Left ventricle myocardium superior (tissue), 1 donor: ENCODE measurements around the gene EFNB2. TPM values are rescaled to one million over a fixed set of nuclear protein-coding genes. Genes with fewer than 3 reads are reported as not detected.
A peak's percentile ranks its signal among the peaks of the same experiment; 100 is the strongest.

Experiments
- ATAC-seq: fragments of 200-7000 bp; cut with Tn5 transposase; one replicate; pipeline ENCODE4 v1.9.1; 2020; ENCODE audit warnings: mild to moderate bottlenecking, moderate library complexity
- DNase-seq: peaks from one replicate; pipeline ENCODE4 v3.0.0-alpha.2; 2020
- intact Hi-C: fragments of 100-400 bp; cut with micrococcal nuclease; formaldehyde crosslinking; loops from one replicate; pipeline ENCODE4 v1.11.0; 2022
- total RNA-seq: library from RNA; stranded (reverse); fragmentation: NEBNext Ultra II Directional; extraction: Animal tissue kit (Norgen Biotek cat#: 25700); gene quantifications from one replicate; pipeline ENCODE4 v1.2.1, GENCODE V29; 2021
- donor health status: DM: no; HTN: yes; CAD: no; lungs with severe emphysema.

The EFNB2 gene
- total RNA-seq, 1 donor from 2014 or later = 9.2 TPM

- intact Hi-C loops = no loop called here
- no peak for DNase-seq
- no peak for ATAC-seq
Measured at GRCh38 chr13:106491463-106491862, 44.0 kb downstream of the EFNB2 start.

- ATAC-seq = no peak
- no peak for DNase-seq
Measured at GRCh38 chr13:106490569-106491321, 44.7 kb downstream of the EFNB2 start.

GRCh38 chr13:106489849-106490568, 45.5 kb downstream of the EFNB2 start:
- intact Hi-C loops = no loop called here
- no peak for DNase-seq
- no peak for ATAC-seq

More at GRCh38 chr13:106490569-106491321, 44.7 kb downstream of the EFNB2 start:
- intact Hi-C loops = no loop called here

DNA sequence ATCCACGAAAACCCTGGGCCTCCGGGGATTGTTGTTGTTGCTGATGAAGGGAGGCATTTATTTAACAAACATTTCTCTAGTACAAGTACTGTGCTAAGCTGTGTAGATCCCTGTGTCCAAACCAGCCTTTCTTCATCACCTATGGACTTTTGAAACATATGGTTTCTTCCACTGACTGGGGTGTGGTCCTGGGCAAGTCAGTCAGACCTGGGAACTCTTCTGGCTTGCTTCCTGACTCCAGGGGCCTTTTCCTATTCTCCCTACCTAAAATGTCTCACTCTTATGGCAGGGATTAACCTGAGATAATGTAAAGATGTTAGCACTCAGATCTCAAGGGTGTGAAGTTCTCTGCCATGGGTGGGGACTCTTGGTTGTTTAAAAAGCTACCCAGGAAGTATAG, 46.8 kb downstream of the EFNB2 start:
- ATAC-seq = no peak
- intact Hi-C loops = no loop called here
- DNase-seq = no peak

GRCh38 chr13:106488076-106488475, 47.4 kb downstream of the EFNB2 start:
- ATAC-seq (peak; percentile 49), DNase-seq (no peak)
- intact Hi-C loops = no loop called here

DNA sequence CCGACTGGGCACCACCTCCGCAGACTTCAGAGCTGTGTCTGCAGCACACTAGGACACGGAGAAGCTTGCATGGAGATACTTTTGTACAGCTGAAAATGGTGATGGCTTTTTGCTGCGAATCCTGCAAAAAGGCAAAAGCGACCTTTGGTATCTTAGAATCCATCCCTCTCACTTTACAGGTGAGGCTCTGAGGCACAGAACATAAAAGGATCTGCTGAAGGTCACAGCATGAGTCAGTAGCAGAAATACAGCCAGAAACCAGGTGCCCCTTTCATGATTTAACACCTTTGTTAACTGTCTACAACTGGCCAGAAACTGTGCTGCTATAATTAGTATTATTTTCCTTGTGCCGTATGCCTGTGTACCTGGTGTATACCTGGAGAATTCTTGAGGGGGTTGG, 48.3 kb downstream of the EFNB2 start:
- intact Hi-C loops = no loop called here
- DNase-seq (no peak), ATAC-seq (no peak)

DNA sequence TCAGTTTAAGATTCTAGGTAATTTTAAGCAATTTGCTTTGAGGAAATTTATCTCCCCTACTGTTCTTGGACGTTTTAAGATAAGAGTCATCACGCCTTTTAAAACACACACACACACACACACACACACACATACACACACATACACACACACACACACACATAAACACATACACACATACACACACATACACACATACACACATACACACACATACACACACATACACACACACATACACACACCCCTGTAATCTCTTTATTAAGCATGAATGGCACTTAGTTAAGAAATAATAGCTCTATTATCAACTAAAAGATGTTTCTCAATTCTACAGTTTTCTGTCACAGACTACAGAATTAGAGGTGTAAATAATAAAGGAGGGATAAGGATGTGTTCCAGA, 49.2 kb downstream of the EFNB2 start:
- ATAC-seq (no peak), DNase-seq (no peak)
- intact Hi-C loops = no loop called here

DNA sequence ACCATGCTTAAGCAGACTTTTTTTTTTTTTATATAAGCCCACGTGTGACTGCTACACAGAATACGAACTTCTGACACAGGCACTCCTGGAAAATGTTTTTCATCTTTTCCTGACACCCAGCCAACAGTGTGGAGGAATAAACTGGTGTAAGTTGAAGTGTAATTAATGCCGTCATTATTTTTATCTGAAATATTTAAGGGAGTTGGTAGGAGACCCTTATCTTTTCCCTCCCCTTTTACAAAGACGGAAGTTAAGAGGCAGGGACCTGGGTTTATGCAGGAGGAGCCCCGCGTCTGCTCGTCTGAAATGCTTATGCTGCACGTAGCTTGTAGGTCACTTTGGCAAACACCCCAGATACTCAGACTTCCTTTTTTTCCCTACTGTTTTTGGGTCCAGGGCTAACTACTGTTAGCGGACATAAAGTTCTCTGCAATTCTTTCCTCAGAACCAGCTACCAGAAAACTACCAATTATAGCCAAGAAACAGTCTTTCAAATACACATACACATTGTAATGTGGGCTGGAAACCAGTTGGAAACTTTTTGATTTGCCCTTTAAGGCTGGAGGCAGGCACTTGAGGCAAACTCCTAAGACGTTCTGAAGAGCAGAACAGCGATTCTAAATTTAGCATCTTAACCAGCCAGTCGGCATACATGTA, 50.8 kb downstream of the EFNB2 start:
- intact Hi-C loops = no loop called here
- peak; percentile 43 for ATAC-seq
- DNase-seq = no peak

GRCh38 chr13:106484084-106484483, 51.4 kb downstream of the EFNB2 start:
- intact Hi-C loops = no loop called here
- ATAC-seq = no peak
- DNase-seq = no peak

DNA sequence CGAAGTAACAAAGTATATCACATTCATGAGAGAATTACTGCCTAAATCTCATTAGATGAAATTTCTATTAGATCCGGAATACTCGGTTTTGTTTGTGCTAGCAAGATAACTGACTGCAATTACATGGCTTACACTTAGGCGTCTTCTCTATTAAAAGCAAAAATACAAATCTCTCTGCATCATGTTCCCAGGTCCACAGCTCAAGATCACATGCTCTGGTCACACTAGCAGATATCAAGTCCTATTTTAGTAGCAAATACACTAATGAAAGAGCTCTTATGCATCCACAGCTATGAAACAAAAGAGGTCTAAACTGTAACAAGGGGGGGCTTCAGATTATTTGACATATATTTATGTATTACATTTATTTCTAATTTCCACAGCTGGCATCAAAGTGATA, 53.5 kb downstream of the EFNB2 start:
- DNase-seq (no peak), ATAC-seq (peak; percentile 84)
- intact Hi-C loops = no loop called here

DNA sequence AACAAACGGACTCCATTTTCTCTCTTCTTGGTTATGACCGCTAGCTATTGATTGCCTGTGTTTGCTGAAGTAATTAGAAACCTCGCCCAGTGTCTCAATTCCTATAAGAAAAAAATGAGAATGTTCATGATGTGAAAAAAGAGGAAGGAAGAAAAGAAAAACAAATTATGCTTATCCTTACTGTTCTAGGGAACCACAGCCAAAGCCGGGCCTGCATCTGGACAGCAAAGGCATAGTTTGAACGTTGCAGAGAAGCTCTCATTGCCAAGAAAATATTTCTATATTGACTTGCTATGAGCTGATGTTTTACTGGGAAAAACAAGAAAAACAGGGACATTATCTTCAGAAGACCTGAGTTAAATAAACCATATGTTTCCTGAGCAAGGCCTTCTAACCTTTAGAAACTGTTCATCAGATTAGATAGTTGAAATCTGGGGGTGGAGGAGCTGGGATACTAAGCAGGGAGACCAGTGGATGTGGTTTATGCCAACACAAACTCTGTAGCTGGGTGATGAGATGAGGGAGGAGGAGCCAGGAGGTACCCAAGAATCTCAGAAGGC, 55.0 kb downstream of the EFNB2 start:
- no peak for ATAC-seq
- DNase-seq = no peak
- intact Hi-C loops = no loop called here

GRCh38 chr13:106479929-106480328, 55.5 kb downstream of the EFNB2 start:
- intact Hi-C loops = no loop called here
- DNase-seq (no peak), ATAC-seq (no peak)

DNA sequence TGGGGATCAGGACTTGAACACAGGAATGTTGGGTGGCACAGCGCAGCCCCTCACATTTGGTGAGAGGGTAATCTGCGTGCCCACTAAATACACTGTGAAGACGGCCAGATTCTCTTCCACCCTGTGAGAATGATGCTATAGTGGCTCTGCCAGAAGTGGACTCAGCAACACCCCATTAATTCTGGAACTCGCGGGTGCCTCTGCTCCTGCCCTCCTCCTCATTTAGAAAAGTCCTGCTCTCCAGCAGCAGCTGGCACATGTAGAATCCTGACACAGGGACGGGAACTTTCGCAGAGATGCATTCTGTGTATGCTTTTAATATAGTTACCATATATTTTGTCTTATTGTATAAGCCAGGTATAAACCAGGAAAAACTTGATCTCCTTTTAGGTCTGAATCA, 57.3 kb downstream of the EFNB2 start:
- no peak for ATAC-seq
- DNase-seq = no peak
- intact Hi-C loops = no loop called here

GRCh38 chr13:106477303-106477702, 58.2 kb downstream of the EFNB2 start:
- ATAC-seq (no peak), DNase-seq (no peak)
- intact Hi-C loops = no loop called here

DNA sequence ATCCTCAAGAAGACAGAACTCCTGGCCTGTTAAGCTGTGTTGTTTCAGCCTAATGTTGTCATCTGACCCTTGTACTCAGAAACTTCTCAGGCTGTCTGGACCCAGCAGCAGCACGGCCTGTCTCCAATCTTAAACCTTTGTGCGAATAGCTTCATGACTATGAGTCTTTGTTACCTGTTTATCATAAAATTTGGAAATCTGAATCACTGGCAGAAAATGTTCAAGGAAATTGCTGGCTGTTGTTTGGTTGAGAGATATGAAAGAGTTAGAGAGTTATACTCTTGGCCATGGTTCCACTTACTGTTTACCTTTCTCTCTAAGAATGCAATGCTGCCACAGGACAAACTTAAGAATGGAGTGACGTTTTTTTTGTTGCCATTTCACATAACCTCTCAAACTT, 59.6 kb downstream of the EFNB2 start:
- no peak for ATAC-seq
- no peak for DNase-seq
- intact Hi-C loops = no loop called here

GRCh38 chr13:106474912-106475311, 60.5 kb downstream of the EFNB2 start:
- intact Hi-C loops = no loop called here
- DNase-seq (no peak), ATAC-seq (no peak)

DNA sequence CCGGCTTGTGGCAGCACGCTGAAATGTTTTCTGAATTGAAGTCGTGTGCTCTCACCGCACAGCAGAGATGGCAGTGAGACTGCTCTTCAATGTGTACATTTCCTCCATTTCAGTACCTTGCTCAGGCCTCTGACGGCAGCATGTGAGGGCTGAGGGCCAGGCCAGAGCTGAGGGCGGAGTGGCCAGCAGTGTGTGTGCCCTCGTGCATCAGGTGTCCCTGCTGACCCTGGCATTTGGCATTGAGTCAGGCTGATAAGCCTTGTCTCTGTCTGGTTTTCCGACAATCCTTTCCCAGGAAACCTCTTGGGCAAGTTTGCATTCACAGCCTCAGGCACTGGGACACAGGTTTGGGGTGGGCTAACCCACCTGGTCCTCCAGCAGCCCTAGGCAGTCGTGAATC, 62.3 kb downstream of the EFNB2 start:
- peak; percentile 71 for DNase-seq
- intact Hi-C loops = no loop called here
- peak; percentile 92 for ATAC-seq

DNA sequence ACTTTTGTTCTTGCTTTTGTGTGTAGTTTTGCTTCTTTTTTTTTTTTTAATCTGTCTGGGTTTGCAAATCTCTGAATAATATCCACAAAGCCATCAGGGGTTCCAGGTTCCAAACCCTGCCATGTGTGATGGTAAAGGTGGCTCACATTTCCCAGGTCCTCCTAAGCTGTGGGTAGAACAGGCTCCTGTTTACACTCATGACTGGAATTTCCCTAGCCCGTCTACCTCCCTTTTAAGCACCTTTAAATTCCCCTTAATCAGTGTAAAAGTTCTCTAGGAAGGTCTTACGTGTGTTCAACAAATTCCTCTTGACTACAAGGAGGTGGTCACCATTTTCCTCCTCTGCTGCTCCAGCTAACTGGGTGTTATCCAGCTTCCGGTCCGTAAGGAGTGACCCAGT, 62.8 kb downstream of the EFNB2 start:
- no peak for DNase-seq
- ATAC-seq = no peak
- intact Hi-C loops = no loop called here

DNA sequence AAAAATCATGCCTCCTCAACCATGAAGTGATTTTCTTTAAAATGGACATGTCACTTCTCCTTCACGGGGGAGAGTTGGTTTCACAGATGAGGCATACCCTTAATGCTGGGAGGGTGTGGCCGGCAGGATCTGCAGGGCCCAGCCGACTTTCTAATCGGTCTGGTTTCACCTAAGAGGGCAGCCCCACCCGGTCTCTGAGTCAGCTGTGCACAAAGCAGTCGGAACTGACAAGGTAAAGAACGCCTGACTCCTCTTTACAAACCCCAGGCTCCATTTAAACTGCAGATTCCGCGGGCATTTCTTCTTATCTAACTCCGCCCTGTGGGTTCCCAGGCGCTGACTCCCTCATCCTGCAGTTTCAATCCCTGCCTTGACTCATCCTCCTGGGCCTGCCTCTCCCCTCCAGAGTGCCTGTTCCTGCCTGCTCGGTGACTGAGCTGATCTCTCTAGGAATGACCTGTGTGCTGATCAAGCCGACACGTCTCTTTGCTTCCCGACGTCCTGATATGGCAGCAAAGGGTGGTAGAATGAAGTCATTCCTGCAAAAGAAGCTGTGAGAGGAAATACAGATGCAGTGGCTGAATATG, 63.4 kb downstream of the EFNB2 start:
- intact Hi-C loops = no loop called here
- ATAC-seq = peak; percentile 72
- no peak for DNase-seq

DNA sequence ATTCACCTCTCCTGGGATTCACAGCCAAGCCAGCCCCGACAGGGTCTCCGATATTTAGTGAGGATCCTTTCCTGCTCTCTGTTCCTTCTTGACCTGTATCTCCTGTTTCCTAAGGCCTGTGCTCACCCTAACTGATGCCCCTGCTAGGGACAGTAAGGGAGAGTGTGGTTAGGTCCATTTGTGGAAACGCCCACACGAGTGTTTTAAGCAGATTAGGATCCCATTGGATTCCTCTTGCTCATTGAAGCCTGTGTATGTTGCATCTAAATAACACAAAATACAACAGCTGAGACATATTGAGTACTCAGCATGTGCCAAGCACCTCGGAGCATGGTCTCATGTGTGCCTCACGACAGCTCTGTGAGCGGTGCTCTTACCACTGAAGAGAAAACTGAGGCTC, 64.9 kb downstream of the EFNB2 start:
- DNase-seq (no peak), ATAC-seq (no peak)
- intact Hi-C loops = no loop called here
